CMK (cell line): Measurements from ENCODE around the gene MMP24OS.

ENCODE experiments used
- DNase-seq: peaks from one replicate; pipeline ENCODE4 v3.0.0-alpha.2; 2010; ENCODE audit warnings: low read depth

The MMP24OS gene

GRCh38 chr20:35291654-35292503, 14.0 kb upstream of the MMP24OS start, which contains the start of gene FAM83C:
Gene FAM83C (minus strand): TSS chr20:35292425. CDS start chr20:35292304, 121 bp downstream.
- DNase-seq, result no peak

GRCh38 chr20:35290887-35291417, 13.0 kb upstream of the MMP24OS start:
- no peak for DNase-seq

GRCh38 chr20:35290186-35290886, 12.4 kb upstream of the MMP24OS start:
- DNase-seq, result no peak

- DNase-seq, result no peak
Observed at GRCh38 chr20:35288325-35289060, 10.6 kb upstream of the MMP24OS start.

GRCh38 chr20:35287509-35288324, 9.8 kb upstream of the MMP24OS start:
- no peak for DNase-seq

GRCh38 chr20:35286899-35287508, 9.1 kb upstream of the MMP24OS start:
- DNase-seq, result no peak

- DNase-seq, result no peak
Observed at GRCh38 chr20:35286077-35286898, 8.4 kb upstream of the MMP24OS start.

- DNase-seq, result no peak
Observed at GRCh38 chr20:35285806-35286076, 7.8 kb upstream of the MMP24OS start.

- DNase-seq, result no peak
Observed at GRCh38 chr20:35284992-35285805, 7.3 kb upstream of the MMP24OS start.

GRCh38 chr20:35284267-35284991, 6.5 kb upstream of the MMP24OS start, which contains the start of gene EIF6:
Gene EIF6 (minus strand): TSS chr20:35284772. CDS start chr20:35284487, 285 bp downstream.
- DNase-seq, result peak; percentile 92

GRCh38 chr20:35283441-35284266, 5.7 kb upstream of the MMP24OS start:
- no peak for DNase-seq

GRCh38 chr20:35281506-35282101, 3.7 kb upstream of the MMP24OS start:
- DNase-seq, result no peak

- DNase-seq, result no peak
Observed at GRCh38 chr20:35280523-35280922, 2.6 kb upstream of the MMP24OS start.

GRCh38 chr20:35279533-35280174, 1.7 kb upstream of the MMP24OS start:
- no peak for DNase-seq

- DNase-seq, result no peak
Observed at GRCh38 chr20:35279040-35279439, 1.1 kb upstream of the MMP24OS start.

- no peak for DNase-seq
Observed at GRCh38 chr20:35277127-35277526, 795 bp downstream of the MMP24OS start.

- DNase-seq, result no peak
Observed at GRCh38 chr20:35276408-35276807, 1.5 kb downstream of the MMP24OS start.
